ENCODE results near the gene IFNGR1. TPM values are rescaled to one million over a fixed set of nuclear protein-coding genes. Genes with fewer than 3 reads are reported as not detected.

IFNGR1 gene
- total and polyA plus RNA-seq, 2 of the 13 experiments (the other 11 are each of a cell fraction or from before 2014, with no cell fraction given), result 82.8 to 87.8 TPM

- TF ChIP-seq, protein P1, sequence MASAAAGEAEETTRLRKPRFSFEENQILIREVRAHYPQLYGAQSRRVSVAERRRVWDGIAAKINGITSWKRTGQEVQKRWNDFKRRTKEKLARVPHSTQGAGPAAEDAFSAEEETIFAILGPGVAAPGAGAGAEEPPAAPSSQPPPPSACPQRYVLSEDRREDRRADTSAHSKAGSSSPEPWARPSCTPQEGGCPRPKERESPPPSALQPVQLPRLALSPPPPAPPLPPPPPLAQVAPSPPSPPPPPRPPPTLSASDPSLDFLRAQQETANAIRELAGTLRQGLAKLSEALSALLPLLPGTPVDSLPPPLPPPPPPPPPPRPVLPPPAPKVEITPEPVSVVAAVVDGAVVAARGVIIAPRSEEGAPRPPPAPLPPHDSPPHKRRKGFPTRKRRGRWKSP (CRISPR knock-in tag; IDR thresholded peaks at IDR 0.05), result peak; percentile 51; the same call in 1 of the 2 replicates
- TF ChIP-seq NCOA2 (CRISPR knock-in tag; IDR thresholded peaks at IDR 0.05) (peak; percentile 94), ZMYM2 (CRISPR knock-in tag; IDR thresholded peaks at IDR 0.05) (no peak), CEBPG (CRISPR knock-in tag; IDR thresholded peaks at IDR 0.05) (peak; percentile 42; the same call in 1 of the 2 replicates), BHLHE40 (IDR thresholded peaks at IDR 0.05; ENCODE audit: low read length) (no peak), ZNF260 (CRISPR knock-in tag; IDR thresholded peaks at IDR 0.05; ENCODE audit: borderline replicate concordance, low read depth) (no peak), MAFG (CRISPR knock-in tag; IDR thresholded peaks at IDR 0.05) (no peak), SIX1 (CRISPR knock-in tag; IDR thresholded peaks at IDR 0.05; ENCODE audit: borderline replicate concordance) (peak; percentile 33; the same call in 1 of the 2 replicates), ZFP41 (CRISPR knock-in tag; IDR thresholded peaks at IDR 0.05; ENCODE audit: borderline replicate concordance) (no peak), SOX13 (IDR thresholded peaks at IDR 0.05) (peak; percentile 83; the same call in 1 of the 2 replicates), SOX13 (CRISPR knock-in tag; conservative IDR thresholded peaks at IDR 0.05 in 1 of 2, IDR thresholded peaks at IDR 0.05 in 1 of 2) (peak in 1 of 2 experiments; percentile 95; a peak in 2 of 4 replicates), CREM (IDR thresholded peaks at IDR 0.05) (peak; percentile 79), CREM (CRISPR knock-in tag; IDR thresholded peaks at IDR 0.05) (no peak), HDAC2 (CRISPR knock-in tag; IDR thresholded peaks at IDR 0.05) (peak; percentile 50), GATAD2A (CRISPR knock-in tag; IDR thresholded peaks at IDR 0.05) (peak; percentile 84), TBX2 (CRISPR knock-in tag; IDR thresholded peaks at IDR 0.05; ENCODE audit: borderline replicate concordance) (peak; percentile 65; the same call in 1 of the 2 replicates), NR2C2 (CRISPR knock-in tag; IDR thresholded peaks at IDR 0.05; ENCODE audit: borderline replicate concordance) (no peak), HNRNPLL (IDR thresholded peaks at IDR 0.05; ENCODE audit: low read depth, low read length, poor library complexity, severe bottlenecking) (no peak), ZNF614 (CRISPR knock-in tag; IDR thresholded peaks at IDR 0.05; ENCODE audit: borderline replicate concordance) (peak; percentile 65; the same call in 1 of the 2 replicates), RFX5 (IDR thresholded peaks at IDR 0.05; ENCODE audit: low read depth, low read length) (no peak), HBP1 (CRISPR knock-in tag; IDR thresholded peaks at IDR 0.05; ENCODE audit: low read depth) (no peak), ZNF629 (CRISPR knock-in tag; conservative IDR thresholded peaks at IDR 0.05) (no peak)
- TF ChIP-seq, protein P2, sequence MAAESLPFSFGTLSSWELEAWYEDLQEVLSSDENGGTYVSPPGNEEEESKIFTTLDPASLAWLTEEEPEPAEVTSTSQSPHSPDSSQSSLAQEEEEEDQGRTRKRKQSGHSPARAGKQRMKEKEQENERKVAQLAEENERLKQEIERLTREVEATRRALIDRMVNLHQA (CRISPR knock-in tag; IDR thresholded peaks at IDR 0.05), result no peak
- TF ChIP-seq, protein P3, sequence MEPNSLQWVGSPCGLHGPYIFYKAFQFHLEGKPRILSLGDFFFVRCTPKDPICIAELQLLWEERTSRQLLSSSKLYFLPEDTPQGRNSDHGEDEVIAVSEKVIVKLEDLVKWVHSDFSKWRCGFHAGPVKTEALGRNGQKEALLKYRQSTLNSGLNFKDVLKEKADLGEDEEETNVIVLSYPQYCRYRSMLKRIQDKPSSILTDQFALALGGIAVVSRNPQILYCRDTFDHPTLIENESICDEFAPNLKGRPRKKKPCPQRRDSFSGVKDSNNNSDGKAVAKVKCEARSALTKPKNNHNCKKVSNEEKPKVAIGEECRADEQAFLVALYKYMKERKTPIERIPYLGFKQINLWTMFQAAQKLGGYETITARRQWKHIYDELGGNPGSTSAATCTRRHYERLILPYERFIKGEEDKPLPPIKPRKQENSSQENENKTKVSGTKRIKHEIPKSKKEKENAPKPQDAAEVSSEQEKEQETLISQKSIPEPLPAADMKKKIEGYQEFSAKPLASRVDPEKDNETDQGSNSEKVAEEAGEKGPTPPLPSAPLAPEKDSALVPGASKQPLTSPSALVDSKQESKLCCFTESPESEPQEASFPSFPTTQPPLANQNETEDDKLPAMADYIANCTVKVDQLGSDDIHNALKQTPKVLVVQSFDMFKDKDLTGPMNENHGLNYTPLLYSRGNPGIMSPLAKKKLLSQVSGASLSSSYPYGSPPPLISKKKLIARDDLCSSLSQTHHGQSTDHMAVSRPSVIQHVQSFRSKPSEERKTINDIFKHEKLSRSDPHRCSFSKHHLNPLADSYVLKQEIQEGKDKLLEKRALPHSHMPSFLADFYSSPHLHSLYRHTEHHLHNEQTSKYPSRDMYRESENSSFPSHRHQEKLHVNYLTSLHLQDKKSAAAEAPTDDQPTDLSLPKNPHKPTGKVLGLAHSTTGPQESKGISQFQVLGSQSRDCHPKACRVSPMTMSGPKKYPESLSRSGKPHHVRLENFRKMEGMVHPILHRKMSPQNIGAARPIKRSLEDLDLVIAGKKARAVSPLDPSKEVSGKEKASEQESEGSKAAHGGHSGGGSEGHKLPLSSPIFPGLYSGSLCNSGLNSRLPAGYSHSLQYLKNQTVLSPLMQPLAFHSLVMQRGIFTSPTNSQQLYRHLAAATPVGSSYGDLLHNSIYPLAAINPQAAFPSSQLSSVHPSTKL (CRISPR knock-in tag; IDR thresholded peaks at IDR 0.05), result peak; percentile 88
Measured at GRCh38 chr6:137241481-137242038, 22.4 kb upstream of the IFNGR1 start (continued).

Data from HepG2 (cell line).